Measurements from ENCODE around the gene PARD3.
"Not testable (repeated sequence)": the region's sequence is repeated elsewhere in the genome, so short reads cannot be mapped to it uniquely, and the experiment has no call there.

The PARD3 gene

DNA sequence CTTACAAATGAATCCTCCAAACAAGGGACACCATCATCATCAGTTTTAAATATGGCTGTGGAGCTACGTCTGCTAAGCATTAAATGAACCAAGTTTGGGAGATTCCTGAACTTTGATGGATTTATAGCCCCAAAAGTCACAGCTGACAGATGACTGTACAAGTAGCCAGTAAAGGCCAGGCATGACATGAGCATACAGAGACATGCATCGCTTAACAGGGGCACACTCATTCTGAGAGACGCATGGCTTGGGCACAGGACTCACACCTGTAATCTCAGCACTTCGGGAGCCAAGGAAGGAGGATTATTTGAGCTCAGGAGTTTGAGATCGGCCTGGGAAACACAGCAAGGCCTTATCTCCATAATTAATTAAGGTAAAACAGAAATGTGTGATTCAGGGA lies 166.2 kb downstream of the PARD3 start:
- no peak for DNase-seq (ENCODE audit: low spot score)

DNA sequence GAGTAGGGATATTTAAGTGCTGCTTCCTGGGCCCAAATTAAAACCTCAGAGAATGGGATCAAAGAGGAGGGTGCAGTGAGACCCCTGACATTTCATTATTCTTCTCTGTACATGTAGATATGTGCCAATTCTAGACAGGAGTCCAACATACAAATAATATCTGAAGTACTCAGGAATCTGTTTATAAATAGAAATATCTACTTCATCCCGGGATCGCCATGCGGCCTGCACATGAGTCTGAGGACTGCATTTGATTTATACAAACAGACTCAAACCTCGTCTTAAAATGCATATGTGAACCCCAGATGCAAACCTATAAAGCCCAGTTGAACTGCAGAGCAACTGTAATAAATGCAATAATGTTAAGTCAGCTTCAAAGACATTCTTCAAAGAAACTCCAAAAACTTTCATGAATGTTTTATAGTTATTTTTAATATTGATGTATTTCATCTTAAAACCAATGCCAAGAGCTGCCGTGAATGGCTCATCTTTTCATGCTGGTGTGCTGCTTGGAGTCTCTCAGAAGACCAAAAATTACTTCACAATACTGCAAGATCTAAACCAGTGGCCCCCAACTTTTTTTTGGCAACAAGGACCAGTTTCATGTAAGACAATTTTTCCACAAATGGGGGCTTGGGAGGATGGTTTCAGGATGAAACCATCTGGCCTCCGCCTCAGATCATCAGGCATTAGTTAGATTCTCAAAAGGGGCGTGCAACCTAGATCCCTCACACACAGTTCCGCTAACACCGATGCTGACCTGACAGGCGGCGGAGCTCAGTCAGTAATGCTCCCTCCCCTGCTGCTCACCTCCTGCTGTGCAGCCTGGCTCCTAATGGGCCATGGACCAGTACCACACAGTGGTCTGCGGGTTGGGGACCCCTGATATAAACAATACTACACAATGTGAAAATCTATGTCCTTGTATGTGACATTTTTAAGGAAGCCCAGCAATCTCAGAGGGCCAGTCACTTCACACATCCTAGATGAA lies 166.9 kb downstream of the PARD3 start:
- no peak for DNase-seq (ENCODE audit: low spot score)

DNA sequence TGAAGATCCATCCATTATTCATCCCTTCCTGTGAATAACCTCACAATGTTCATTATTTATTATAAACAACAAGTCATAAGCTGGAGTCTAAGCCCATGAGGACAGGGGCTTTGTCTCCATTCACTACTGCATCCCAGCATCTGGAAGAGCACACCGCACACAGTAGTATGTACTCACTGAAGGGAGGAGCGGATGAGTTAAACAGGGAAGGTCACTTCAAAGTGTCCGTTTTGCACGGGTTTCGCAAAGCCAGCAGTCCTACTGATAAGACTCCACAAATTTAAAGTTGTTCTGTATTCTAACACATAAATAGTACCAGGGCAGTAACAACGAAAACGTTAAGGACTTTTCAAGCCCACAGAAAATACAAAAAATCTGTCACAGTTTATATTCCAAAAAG lies 167.9 kb downstream of the PARD3 start:
- no peak for DNase-seq (ENCODE audit: low spot score)

DNA sequence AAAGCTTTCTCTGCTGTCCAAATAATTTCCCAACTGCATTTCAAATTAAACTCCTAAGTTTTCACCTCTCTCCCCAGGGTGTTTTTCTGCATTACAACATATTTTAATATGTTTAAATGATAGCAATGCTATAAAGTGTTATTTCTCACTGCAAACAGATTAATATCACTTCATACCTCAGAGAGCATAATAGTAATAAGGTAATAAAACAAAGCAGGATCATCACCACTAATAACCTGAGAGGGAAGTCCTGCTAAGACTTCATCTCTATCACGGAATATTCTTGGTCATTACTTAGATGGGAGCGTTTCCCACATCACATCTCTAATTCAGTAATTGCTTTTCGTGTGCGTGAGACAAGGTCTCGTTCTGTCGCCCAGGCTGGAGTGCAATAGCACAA lies 168.8 kb downstream of the PARD3 start:
- DNase-seq (ENCODE audit: low spot score), result no peak

DNA sequence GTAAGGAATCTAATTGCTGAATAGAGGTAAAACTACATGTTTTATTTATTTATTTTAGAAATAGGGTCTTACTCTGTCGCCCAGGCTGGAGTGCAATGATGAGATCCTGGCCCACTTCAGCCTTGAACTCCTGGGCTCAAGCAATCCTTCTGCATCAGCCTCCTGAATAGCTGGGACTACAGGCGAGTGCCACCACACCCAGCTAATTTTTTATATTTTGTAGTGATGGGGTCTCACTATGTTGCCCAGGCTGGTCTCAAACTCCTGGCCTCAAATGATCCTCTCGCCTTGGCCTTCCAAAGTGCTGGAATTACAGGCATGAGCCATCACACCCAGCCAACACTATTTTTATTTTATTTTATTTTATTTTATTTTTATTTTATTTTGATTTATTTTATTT lies 170.3 kb downstream of the PARD3 start:
- not testable (repeated sequence) for DNase-seq (ENCODE audit: low spot score)

DNA sequence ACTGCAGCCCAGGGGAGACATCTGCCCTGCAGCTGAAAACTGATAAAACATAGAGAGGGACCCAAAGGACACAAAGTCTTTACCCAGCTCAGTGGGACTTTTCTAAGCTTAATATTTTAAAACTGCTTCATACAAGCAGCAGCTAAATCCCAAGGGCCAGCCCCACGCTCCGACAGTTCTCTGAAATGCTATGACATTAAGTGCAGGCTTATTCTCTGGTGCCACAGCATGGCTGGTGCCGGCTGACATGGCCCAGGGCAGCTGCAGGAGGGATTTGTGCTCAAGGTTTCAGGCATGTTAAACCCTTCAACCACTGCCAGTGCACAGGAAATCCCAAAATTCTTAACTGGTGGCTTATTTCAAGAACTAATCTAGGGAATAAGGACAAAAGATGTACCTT lies 170.9 kb downstream of the PARD3 start:
- DNase-seq (ENCODE audit: low spot score), result no peak

DNA sequence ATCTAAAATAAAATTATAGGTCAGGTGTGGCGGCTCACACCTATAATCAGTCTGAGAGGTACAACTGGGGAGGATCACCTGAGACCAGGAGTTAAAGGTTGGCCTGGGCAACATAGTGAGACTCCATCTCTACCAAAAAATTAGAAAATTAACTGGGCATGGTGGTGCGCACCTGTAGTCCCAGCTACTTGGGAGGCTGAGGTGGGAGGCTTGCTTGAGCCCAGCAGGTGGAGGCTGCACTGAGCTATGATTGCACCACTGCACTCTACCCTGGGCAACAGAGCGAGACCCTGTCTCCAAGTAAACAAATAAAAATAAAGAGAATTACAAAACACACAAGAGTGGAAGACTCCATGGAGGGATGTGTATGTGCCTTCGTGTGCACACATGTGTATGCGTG lies 171.5 kb downstream of the PARD3 start:
- no peak for DNase-seq (ENCODE audit: low spot score)

DNA sequence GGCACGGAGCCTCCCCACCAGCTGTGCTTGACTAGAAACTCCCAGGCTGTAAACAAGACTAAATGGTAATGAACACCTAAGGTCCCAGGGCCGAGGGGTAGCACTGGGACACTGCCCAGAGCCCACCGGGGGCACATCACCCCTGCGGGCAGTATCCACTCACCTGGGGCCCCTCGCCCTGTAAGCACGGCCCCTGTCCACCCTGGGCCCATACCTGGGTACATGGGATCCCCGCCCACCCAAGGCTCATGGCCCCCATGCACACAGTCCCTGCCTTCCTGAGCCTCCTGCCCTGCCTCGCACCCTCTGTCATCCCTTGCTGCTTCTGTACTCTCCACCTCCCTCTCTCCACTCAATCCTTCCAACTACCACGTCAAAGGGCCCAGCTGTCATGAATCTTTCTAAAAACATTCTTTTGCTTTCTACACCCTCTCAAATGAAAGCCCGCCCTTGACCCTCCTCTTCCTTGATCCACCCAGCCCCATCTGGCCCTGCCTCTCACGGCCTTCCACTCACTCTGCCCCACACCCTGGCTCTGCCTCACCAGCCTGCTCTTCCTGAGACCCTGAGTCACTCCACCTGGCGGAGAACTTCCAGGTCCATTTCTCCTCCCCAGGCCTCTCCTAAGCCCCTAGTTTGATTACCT lies 173.1 kb downstream of the PARD3 start:
- no peak for DNase-seq (ENCODE audit: low spot score)

DNA sequence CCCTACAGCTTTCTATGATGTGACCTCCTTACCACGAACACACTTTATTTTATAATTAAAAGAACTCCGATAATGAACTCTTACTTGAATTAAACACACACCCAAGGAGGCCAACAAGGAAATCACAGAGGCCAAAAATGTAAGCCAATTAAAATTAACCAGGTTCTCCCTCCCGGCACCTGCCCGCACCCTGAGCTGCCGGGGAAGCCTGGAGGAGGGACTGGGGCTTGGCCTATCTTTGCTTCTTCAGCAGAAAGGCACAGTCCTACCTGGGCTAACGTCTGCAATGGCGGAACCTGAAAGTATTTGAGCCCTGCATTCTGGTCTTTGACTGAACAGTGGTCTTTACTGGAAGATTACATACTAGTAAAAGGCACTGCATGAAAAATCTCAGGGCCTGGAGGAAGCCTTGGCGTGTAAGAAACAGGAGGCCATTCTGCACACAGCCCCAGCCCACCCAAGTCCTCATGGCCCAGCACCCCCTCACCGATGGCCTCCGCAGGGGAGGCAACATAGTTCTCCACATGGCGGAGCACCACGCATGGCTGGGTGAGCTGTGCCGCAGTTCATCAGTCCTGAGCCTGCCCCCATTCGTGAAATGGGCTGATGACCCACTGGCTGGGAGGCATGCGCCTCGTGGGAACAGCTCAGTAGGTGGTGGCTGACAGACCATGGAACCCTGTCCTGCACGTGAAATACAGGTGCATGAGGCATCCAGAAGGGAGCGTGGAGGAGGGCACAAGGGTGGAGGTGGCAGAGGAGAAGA lies 173.8 kb downstream of the PARD3 start:
- DNase-seq (ENCODE audit: low spot score), result no peak

DNA sequence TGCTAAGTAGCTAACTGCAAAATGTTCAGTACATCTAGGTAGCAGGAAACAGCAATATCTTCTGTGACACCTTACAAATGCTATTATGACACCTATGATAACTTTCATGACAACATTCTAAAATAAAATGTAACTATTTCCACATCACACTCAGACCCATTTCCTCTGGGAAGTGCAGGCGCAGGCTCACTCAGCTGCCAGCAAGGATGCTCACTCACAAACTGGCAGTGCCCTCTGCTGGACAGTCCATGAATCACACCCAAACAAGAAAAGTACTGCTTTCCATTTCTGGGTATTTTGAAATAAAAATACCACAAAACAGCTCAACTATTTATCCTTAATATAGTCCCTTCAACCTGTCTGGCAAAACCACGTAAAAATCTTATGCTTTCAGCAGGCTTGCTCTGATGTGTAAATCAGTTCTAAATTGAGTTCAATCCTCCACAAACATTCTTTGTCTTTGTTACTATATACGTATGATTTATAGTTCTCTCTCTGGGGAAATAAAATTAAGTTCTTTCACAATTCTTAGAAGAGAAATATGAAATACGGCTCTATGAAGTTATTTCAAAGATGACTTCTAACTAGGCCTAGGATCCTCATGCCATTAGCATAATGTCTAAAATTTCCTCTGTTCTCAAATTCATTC lies 176.6 kb downstream of the PARD3 start:
- DNase-seq (ENCODE audit: low spot score), result peak; percentile 83

DNA sequence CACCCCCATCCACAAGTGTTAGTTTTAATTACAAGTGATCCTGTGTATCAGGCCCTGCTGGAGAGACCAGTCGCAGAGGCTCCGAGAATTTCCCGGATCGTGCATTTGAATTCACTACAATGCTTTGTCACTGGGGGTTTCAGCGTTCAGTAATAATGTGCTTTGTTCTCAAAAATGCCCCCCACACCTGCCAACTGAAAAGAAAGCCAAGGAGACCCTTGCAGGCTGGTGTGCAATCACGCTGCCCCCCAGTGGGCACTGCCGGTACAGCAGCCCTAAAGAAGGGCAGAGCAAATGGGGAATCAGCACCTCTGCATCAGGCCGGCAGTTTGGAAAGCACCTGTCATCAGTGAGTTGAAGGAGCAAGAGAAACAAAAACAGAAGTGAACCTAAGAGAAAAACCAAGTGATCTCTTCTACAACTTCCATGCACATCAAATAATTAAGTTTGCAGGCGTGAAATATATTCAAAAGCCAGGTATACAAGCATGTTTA lies 177.6 kb downstream of the PARD3 start:
- DNase-seq (ENCODE audit: low spot score), result peak; percentile 27

DNA sequence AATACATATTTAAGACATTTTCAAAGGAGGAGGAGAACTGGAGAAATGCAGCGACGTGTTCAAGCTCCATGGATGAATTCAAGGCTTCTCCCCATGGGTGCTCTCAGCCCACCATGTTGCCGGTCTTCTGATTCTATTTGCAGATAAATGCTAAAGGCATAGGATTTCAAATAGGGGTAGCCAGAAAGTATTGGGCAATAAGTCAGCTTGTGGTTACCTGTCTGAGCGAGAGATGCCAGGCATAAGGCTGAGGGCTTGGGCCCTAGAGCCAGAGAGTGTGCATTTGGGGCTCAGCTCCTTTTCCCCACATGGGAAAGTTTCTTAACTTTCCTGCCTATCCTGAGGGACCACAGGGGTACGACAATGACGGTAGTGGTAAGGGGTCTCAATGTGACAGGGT lies 180.0 kb downstream of the PARD3 start:
- DNase-seq (ENCODE audit: low spot score), result no peak

DNA sequence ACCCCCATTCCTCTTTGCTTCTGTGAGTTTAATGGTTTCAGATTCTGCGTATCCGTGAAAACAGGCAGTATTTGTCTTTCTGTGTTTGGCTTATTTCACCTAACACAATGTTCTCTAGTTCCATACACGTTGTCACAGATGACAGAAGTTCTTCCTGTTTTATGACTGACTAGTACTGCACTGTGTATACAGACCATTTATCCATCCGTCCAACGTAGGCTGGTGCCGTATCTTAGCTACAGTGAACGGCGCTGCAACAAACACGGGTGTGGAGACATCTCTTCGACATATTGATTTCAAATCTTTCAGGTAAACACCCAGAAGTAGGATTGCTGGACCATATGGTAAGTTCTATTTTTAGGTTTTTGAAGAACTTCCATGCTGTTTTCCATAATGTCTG lies 181.7 kb downstream of the PARD3 start:
- no peak for DNase-seq (ENCODE audit: low spot score)

DNA sequence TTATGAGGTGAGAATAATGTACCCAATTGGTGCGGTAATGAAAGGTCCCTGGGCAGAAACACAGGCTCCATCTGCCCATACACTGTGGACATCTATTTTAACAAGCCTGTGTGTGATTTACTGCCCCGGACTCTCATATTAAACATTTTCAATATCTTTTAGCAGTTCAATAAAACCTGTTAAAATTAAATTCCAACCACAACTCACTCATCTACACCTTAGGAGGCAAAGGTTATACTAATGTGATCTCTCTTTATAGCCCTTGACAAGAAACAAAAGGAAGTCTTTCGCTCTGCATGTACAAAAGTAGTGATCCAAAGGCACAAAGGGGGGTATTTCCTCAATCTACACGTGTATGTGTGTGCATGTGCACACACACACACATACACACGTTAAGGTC lies 186.0 kb downstream of the PARD3 start:
- no peak for DNase-seq (ENCODE audit: low spot score)

DNA sequence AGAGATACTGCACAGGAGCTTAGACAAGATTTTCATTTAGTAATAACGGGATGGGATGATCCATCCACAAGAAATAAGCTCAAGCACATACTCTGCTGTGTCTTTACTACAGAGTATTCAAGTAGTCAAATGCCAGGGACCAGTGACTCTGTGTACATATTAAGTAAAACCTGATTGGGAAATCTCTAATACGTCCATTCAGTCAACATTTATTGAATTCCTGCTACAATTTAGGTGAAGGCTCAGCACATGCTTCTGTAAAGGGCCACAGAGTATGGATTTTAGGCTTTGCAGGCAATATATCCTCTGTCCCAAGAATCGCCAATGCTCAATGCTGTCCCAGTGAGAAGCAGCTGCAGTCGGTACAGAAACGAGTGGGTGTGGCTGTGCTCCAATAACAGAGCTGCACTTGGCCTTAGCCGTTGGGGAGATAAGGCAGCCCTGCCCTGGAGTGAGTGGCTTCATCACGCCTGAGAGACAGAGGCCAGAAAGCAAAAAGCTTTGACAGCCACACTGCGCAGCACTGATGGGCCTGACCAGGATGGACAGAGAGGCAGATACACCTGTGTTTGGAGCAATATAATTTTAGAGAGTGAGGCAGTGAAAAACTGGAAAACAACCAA lies 186.8 kb downstream of the PARD3 start:
- DNase-seq (ENCODE audit: low spot score), result no peak

DNA sequence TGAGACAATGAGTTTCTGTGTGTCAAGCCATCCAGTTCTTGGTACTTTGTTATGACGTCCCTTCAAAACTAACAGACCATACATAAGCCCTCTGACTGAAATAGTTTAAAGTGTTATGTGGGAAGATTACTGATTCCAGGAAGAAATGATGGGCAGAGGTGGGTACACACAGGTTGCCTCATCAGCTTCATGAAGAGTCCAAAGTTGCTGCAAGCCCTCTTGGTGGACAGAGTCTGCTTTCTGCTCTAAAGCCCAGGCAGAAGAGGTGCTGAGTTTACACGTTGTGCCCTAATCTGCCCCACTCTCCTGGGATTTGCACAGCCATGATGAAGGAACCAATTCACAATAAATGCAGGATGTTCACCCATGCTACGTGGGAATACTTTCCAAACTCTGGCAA lies 187.4 kb downstream of the PARD3 start:
- no peak for DNase-seq (ENCODE audit: low spot score)

DNA sequence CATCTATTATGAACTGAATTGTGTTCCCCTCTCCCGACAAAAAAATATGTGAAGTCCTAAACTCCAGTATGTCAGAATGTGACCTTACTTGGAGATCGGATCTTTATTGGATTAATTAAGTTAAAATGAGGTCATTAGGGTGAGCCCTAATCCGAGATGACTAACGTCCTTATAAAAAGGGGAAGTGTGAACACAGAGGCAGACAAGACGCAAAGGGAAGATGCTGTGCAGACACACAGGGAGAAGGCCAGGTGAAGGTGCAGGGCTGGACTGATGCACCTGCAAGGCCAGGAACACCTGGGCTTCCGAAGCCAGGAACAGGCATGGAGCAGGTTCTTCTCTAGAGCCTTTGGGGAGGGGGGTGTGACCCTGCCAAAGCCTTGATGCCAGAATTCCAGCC lies 187.8 kb downstream of the PARD3 start:
- DNase-seq (ENCODE audit: low spot score), result no peak

DNA sequence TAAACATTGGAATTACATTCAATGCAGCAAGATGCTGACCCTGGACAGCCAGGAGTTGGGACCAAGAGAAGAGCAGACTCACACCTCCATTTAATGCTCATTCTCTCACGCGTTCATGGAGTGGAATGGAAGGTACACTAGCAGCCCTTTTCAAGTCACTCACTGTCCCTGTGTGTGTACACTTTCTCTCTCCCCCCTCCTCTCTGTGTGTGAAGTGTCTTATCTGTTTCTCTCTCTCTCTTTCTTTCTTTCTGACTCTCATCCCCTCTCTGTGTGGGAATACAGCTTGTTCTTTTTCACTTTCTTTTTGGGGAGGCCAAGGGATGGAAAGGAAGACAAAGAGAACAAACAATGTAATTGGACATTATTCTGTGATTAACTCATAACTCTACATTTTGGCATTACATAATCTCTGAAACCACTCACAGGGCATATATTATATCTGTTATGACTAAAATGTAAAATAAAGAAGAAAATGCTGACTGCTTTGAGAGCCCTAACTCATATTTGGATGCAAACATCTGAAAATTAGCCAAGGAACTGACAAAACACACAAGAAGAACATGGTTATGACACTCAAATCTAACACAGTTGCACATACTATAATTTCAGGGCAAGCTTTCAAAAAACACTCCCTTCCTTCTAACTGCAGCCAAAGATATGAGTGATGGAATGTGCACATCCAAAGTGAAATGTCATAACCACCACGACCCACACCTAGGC lies 188.8 kb downstream of the PARD3 start:
- DNase-seq (ENCODE audit: low spot score), result no peak

DNA sequence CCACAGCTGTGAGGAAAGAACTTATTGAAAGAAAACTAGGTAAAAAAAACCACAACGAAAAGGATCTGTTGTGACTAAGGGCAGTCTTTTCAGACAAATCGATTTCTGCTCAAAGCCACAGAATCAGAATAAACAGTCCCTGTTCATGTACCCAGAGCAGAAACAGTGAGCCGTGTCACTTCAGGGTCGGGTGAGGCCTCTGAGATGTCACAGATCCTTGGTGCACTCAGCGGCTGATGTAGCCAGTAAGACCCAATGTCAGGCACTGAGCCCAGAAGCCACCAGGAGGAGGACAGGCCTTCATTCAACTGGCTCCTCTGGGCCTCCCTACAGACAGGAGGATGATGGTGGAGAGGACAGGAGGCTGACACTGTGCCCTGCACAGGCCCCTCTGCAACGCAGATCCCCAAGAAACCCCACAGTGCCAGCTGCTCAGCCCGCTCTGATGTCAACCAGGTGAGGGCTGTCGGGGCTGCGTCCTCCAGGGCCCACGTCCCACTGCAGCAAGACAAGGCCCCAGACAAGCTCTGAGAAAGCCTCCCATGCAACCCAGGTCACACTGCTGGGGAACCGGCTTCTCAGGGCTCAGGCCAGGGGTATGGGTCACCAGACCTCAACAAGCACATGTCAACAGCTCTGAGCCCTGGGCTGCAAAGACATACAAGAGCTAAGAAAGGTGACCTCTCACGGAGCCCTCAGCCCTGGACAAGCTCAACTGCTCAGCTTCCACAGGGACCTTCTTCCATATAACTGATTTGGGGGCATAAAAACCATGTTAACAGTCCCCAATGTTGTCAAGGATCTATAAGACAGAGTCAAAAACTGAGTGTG lies 190.6 kb downstream of the PARD3 start:
- DNase-seq (ENCODE audit: low spot score), result no peak

DNA sequence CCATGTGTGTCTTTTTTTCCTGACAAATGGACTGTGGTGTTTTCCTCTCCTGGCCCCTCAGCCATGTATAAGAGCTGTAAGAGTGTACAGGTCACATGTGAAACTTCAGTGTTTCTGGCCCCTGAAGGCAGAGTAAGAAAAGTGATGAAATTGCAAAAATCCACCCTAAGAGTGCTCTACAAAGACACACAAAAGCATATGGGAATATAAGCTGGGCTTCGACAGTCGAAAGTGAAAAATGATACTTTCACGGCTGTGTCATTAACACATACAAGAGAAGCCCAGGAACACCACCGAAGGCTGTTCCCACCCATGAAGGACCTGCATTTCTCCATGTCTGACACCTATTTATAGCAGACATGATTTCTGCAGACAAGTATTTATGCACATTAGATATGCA lies 192.2 kb downstream of the PARD3 start:
- no peak for DNase-seq (ENCODE audit: low spot score)
